ENCODE measurements around the gene FAM163B.

The FAM163B gene

GRCh38 chr9:133609311-133610098 is at the start of gene FAM163B:
FAM163B (minus strand) TSS chr9:133609389; CDS start chr9:133580223, 29,166 bp downstream.
- DNase-seq (ENCODE audit: low read depth in 2 of 3, low spot score in 2 of 3), result no peak

GRCh38 chr9:133657120-133657661 is 48.0 kb upstream of the FAM163B start:
- no peak for DNase-seq (ENCODE audit: low read depth in 2 of 3, low spot score in 2 of 3)

GRCh38 chr9:133656211-133657119 is 47.3 kb upstream of the FAM163B start:
- no peak for DNase-seq (ENCODE audit: low read depth in 2 of 3, low spot score in 2 of 3)

GRCh38 chr9:133655701-133656100 is 46.5 kb upstream of the FAM163B start:
- no peak for DNase-seq (ENCODE audit: low read depth in 2 of 3, low spot score in 2 of 3)

GRCh38 chr9:133654736-133655657 is 45.8 kb upstream of the FAM163B start:
- no peak for DNase-seq (ENCODE audit: low read depth in 2 of 3, low spot score in 2 of 3)

- no peak for DNase-seq (ENCODE audit: low read depth in 2 of 3, low spot score in 2 of 3)
These were observed 44.4 kb upstream of the FAM163B start for GRCh38 chr9:133653638-133654037.

GRCh38 chr9:133650026-133650425 is 40.8 kb upstream of the FAM163B start:
- no peak for DNase-seq (ENCODE audit: low read depth in 2 of 3, low spot score in 2 of 3)

GRCh38 chr9:133649194-133649593 is 40.0 kb upstream of the FAM163B start:
- no peak for DNase-seq (ENCODE audit: low read depth in 2 of 3, low spot score in 2 of 3)

- no peak for DNase-seq (ENCODE audit: low read depth in 2 of 3, low spot score in 2 of 3)
These were observed 38.7 kb upstream of the FAM163B start for GRCh38 chr9:133647765-133648469.

GRCh38 chr9:133647148-133647547 is 38.0 kb upstream of the FAM163B start:
- no peak for DNase-seq (ENCODE audit: low read depth in 2 of 3, low spot score in 2 of 3)

GRCh38 chr9:133645021-133645765 is 36.0 kb upstream of the FAM163B start:
- DNase-seq (ENCODE audit: low read depth in 2 of 3, low spot score in 2 of 3), result no peak

GRCh38 chr9:133643978-133644760 is 35.0 kb upstream of the FAM163B start:
- no peak for DNase-seq (ENCODE audit: low read depth in 2 of 3, low spot score in 2 of 3)

- DNase-seq (ENCODE audit: low read depth in 2 of 3, low spot score in 2 of 3), result no peak
These were observed 34.2 kb upstream of the FAM163B start for GRCh38 chr9:133643362-133643755.

GRCh38 chr9:133642708-133643361 is 33.6 kb upstream of the FAM163B start:
- no peak for DNase-seq (ENCODE audit: low read depth in 2 of 3, low spot score in 2 of 3)

- DNase-seq (ENCODE audit: low read depth in 2 of 3, low spot score in 2 of 3), result no peak
These were observed 32.8 kb upstream of the FAM163B start for GRCh38 chr9:133641861-133642595.

GRCh38 chr9:133641396-133641655 is 32.1 kb upstream of the FAM163B start:
- DNase-seq (ENCODE audit: low read depth in 2 of 3, low spot score in 2 of 3), result no peak

GRCh38 chr9:133640580-133641395 is 31.6 kb upstream of the FAM163B start:
- DNase-seq (ENCODE audit: low read depth in 2 of 3, low spot score in 2 of 3), result no peak

All from activated CD8-positive, alpha-beta memory T cell treated with anti-CD3 and anti-CD28 coated beads for 48 hours (primary cell).